NCI-H1092 treated with DMSO at 0.1 percent for 48 hours (cell line): ENCODE data around the gene KREMEN2.
"Not testable (repeated sequence)": the region's sequence is repeated elsewhere in the genome, so short reads cannot be mapped to it uniquely, and the experiment has no call there.

Experiments used
- DNase-seq: peaks from one replicate; lab custom pipeline; 2025; lab: John Stamatoyannopoulos, UW

KREMEN2 gene

DNA sequence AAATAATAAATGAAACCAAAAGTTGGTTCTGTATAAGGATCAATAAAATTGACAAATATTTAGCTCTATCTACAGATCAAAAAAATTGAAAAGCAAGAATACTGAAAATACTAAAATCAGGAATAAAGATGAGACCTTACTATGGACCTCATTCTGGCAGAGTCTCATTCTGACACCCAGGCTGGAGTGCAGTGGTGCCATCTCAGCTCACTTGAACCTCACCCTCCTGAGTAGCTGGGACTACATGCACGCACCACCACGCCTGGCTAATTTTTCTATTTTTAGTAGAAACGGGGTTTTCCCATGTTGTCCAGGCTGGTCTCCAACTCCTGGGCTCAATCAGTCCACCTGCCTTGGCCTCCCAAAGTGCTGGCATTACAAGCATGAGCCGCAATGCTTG, 22.0 kb upstream of the KREMEN2 start:
- DNase-seq = no peak

DNA sequence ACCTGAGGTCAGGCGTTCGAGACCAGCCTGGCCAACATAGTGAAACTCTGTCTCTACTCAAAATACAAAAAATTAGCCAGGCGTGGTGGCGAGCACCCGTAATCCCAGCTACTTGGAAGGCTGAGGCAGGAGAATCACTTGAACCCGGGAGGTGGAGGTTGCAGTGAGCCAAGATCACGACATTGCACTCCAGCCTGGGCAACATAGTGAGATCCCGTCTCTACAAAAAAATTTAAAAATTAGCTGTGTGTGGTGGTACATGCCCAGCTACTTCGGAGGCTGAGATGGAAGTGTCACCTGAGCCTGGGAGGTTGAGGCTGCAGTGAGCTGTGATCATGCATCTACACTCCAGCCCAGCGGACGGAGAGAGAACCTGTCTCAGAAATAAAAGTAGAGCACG, 20.4 kb upstream of the KREMEN2 start:
- not testable (repeated sequence) for DNase-seq

DNA sequence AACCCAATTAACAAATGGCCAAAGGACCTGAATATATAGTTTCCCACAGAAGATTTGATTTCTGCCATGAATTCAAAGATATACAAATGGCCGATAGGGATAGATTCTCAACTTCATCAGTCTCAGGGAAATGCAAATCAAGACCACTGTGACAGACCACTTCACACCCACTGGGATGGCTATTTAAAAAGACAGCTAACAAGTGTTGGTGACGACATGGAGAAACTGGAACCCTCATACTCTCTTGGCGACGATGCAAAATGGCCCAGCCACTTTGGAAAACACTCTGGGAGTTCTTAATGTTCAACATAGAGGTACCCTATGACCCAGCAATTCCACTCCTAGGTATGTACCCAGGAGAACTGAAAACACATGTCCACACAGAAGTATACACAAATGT, 17.4 kb upstream of the KREMEN2 start:
- DNase-seq = no peak

DNA sequence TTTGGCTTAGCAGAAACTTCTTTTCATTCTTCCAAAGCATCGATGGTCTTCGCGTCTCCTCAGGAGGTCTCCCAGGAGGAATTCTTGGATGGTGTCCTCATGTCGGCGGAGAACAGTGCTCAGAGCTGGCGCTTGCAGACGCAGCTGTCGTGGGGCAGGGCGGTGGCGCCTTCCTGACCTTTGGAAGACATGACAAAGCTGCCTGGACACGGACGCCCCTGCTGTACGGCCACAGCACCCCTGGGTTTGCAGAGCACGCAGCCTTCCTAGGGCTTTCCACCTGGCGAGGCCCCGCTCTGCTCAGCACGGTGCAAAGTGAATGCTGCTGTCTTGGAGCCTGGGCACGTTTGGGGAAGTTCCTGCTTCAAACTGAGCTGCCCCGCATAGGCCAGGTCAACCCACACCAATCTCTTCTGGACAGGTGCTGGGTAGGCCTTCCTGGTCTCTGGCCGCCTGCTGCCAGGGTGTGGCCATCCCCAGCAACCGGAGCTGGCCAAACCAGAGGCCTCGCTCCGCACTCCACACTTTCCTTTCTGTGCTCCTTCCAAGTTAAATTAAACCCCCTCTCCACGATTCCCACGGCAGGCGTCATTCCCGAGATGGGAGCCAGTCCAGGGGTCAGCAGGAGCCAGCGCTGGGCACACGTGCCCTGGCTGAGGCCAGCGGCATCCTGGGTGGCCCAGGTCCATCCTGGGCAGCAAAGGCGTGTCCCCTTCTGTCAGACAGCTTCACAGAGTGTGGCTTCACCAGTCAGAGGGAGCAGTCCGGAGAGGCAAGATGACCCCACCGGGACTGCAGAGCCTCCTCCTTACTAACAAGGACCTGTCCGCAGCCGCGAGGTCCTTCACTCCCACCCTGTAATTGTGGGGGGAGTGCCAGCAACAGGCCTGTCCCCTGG, 15.0 kb upstream of the KREMEN2 start:
- DNase-seq = no peak

DNA sequence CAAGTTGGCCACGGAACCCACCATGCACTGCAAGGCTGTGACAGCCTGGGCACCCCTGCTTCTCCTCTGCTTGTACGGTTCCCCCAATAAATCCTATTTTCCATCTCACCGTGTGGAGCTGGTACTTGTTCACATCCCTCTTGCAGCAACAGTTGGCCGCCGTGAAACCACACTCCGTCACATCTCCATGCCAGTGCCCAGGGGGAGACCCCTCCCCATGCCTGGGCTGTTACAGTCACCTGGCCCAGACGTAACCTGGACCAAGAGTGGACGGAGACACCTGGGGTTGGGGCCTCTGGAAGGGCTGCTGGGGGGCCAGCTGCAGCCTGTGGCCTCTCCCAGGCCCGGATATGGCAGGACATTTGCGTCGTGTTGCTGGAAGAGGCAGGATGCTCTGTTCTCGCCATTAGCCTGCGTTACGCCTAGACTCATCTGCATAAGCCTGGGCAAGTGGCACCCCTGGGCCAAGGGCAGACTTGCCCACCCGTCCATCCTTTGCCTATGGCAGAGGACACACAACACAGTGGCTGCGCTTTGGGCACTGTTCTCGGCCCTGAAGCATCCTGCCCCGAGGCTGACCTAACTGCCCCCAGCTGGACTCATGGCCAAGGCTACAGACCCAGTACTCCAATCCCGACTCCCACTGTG, 14.2 kb upstream of the KREMEN2 start:
- DNase-seq = no peak

DNA sequence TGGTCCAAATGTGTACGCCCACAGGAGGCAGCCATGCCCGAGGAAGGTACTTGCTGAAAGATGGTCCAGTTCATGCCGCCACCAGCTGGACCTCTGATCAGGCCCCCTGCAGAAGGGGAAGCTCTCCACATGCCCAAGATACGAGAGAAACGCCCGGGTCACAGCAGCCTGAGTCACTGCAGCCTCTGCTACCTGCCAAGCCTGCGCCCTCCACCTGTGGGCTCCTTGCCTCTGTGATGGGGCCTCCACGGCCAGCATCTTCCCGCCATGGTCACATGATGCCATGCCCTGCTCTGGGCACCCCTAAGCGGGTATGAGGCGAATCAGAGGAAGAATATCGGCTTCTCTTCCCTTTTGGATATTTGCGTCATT, 13.7 kb upstream of the KREMEN2 start:
- DNase-seq = no peak

DNA sequence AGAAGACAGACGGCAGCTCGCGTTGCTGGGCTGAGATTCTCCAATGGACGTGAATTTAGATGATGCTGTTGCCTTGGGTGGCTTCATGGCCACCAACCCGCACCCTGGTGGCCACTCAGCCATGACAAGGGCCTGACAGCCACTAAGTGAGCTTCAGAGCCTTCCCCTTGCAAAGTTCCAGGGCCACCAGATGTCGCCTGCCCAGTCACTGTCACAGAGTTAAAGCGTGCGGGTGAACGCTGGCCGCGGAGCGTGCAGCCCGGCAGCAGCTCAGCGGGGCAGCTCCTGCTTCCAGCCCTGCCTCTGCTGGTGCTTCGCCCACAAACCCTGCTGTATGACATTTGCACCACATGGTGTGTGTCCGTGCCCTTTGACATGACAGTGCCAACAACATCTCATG, 13.3 kb upstream of the KREMEN2 start:
- DNase-seq = no peak

DNA sequence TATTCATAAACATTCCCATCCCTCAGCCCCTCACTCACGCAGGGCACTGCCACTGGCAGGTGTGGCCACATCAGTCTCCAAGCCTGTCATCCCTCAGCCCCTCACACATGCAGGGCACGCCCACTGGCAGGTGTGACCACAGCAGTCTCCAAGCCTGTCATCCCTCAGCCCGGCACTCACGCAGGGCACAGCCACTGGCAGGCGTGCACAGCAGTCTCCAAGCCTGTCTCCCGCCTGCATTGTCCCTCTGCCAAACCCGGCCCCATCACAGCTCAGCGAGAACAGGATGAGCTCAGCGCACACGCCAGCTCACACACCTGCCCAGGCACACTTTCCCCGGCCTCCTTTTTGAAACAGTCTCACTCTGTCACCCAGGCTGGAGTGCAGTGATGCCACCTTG, 11.4 kb upstream of the KREMEN2 start:
- peak; percentile 46 for DNase-seq

DNA sequence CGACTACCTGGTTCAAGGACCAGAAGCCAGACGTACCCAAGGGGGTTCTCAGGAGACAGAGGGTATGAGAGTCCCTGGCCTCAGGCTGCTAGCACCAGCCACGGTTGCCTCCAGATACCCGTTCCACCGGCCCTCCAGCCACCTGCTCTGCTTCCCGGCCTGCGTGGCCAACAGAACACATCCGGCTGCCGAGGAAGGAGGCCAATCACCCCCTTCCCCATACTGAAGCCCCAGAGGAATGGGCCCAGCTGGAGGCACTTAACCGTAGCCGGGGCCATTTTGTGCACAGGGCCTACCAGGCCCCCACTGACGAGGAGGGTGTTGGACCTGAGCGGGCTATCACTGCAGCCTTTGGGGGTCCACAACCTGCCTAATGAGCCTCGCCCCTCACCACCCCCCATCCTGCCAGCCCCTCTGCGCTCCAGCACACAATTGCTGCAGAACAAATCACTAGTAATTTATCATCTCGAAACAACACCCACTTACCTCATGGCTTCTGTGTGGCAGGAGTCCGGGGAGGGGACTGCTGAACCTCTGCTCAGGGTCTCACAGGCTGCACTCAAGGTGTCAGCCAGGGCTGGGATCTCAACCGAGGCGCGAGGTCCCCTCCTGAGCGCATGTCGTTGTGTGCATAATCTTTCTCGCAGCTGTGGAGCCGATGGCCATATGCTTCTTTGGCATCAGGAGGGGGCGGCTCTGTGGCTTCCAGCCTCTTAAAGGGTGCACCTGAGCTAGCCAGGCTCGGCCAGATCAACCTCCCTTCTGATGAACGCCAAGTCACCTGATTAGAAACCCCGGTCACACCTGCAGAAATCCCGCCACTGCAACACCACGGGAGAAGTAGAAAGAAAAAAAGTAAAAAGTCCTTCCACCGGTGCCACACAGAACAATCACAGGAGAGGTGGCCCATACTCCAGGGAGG, 10.1 kb upstream of the KREMEN2 start:
- DNase-seq = peak; percentile 24

DNA sequence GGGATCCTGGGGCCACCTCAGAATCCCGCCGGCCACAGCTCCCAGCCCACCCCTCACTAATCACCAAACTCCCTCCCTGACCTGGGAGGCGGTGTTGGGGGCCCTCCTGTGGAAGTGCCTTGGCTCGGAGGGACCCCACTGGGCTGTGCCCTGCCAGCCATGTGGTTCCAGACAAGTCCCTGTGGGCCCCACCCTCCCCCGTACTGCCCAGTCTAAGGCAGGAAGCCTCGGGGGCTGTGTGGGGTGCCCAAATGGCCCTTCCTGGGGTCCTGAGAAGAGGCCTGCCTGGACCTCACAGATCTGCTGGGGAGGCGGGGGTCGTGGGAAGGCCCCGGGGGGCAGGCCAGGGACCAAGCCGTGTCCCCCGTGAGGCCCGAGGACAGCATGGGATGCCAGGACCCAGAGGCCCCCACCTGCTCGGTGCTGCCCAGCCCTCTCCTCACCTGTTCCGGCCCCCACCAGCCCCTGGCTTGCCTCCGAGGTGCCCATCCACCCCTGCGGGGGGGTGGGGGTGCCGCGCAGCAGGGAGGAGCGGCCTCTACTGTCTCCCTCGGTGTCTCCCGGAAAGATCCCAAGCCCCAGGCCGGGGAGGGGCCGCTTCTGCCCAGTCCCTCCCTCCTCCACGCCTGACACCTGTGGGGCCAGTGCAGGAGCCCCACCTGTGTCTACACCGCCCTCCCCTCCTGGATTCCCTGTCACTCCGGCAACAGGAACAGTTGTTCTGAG, 9.3 kb upstream of the KREMEN2 start:
- no peak for DNase-seq

DNA sequence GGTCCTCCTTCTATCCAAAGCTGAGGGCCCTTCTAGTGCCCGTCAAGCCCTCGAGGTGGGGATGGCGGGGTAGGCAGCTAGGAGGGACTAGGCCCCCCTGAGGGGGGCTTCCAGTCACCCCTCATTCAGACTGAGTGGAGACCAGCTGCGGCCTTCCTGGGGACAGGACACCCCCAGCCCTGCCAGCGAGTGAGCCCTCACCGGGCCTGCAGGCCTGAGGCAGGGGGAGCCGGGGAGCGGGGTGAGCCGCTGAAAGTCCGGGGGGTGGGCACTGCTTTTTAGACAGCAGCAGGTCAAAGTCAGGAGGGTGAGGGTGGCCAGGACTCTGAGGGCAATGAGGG, 8.7 kb upstream of the KREMEN2 start:
- DNase-seq = no peak

DNA sequence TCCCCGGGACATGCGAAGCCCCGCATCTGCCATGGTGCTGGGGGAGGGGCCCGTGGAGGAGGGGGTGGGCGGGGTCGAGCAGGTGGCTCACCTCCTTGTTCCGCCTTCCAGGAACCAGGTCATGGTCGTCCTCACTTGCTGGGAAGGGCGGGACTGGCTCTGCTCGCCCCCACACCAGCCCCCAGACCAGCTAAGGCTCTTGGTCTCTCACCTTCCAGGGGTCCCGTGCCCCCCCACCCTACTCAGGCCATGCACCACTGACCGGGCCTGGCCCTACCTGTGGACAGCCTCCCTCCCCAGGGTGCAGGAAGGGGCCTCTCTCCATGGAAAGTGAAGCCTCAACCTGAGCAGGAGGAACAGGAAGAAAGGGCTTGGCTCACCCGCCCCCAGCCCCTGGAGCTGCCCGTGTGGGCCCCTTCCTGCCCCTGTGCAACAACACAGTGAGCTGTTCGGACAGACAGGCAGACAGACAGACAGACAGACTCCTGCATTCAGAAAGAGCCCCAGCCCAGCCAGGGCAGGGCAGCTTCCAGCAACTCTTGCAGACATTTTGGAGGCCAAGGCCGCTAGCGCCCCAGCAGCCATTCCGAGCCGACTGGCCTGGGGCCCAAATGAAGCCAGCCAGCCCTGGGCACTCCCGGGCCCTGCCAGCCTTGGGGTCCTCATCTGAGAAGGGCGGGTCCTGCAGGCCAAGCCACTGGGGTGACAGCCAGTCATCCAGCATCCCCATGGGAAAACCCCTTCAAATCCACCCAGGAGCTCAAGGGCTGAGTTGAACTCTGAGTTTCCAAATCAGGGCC, 8.1 kb upstream of the KREMEN2 start:
- no peak for DNase-seq

DNA sequence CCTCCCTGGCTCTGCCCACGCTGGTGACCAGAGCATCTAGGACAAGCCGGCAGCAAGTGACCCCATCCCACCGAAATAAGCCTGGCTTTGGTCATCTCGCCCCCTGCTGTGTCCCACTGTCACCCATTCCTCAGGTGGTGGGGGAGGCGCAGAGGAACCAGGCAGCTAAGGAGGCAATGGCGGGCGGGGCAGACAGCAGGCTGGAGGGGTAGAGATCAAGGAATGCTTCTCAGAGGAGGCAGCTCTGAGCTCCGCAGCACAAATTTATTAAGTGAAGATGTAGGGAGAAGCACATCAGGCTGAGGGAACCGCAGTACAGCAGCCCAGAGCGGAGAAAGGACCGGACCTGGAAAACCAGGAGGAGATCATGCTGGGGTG, 7.5 kb upstream of the KREMEN2 start:
- DNase-seq = no peak

DNA sequence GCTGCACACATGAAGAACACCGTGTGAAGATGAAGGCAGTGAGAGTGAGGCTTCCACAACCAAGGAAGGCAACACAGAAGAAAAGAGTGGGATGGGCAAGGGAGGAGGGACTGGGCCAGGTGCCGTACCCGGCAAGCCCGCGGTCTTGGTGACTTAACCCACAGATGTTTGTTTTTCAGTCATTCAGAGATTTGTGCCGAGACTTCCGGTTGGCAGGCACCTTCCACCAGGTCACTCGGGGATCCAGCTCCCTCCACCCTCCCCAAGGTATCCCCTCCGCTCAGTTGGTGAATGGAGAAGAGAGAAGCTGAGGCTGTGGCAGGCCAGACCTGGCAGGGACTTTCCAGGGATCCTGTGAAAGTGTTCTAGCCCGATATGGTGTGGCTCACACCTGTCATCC, 4.9 kb upstream of the KREMEN2 start:
- no peak for DNase-seq

DNA sequence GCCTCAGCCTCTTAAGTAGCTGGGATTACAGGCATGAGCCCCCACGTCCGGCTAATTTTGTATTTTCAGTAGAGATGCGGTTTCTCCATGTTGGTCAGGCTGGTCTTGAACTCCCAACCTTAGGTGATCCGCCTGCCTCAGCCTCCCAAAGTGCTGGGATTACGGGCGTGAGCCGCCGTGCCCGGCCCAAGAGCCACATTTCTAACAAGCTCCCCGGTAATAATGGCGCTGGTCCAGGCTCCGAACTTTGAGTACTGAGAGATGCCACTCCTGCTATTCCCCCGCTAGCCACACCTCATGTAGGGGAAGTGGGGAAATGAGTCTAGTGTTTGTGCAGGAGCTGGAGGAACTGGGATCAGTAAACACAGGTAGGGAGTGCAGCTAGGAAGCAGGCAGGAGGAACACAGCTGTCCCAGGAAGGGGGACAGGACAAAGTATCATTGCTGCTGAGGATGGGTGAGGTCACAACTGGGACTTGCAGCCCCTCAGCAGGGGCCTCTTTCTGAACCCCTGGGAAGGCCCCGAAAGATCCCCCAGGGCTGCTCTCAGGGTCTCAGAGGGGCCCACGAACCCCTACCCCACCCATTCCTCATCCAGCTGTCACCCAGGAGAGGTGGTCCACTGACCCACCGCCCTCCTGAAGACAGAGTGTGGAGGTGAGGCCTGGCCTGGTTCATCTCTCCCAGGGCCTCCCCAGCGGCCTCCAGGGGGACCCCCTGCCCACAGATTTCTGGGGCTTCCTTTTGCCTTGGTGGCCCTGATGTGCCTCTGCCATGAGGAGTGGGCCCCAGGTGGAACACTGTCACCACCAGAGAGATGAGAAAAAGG, 3.7 kb upstream of the KREMEN2 start:
- DNase-seq = no peak

DNA sequence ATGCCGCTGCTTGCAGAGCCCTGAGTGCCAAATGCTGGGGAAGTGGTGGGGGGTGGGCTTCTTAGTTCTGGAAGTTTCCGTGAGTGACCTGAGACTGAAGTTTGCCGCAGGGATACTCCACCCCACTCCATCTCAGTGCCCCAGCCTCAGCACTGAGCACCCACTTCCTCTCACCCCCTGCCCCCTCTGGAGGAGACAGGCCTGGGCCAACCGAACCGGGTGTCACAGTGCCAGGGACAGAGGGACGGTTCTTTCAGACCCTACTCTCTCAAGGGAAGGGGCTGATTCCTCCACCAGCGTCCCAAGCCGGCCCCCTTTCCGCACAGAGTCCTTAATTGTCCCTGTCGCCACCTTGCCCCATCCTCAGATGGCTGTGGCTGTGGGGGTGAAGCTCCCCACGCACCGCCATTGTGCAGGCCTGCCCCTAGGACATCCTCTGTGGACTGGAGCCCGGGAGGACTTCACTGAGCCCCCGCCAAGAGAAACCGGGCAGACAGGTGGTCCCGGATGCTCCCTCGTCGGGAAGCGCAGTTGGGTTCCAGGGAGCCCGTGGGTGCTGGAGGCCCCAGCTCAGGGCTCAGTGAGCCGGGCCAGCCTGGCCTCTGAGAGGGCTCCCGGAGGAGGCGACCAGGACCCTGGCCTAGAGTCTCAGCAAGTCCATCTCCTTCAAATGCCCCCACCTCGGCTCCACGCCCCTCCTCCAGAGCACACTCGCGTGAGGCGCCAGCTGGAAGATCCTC, 1.6 kb upstream of the KREMEN2 start:
- no peak for DNase-seq

DNA sequence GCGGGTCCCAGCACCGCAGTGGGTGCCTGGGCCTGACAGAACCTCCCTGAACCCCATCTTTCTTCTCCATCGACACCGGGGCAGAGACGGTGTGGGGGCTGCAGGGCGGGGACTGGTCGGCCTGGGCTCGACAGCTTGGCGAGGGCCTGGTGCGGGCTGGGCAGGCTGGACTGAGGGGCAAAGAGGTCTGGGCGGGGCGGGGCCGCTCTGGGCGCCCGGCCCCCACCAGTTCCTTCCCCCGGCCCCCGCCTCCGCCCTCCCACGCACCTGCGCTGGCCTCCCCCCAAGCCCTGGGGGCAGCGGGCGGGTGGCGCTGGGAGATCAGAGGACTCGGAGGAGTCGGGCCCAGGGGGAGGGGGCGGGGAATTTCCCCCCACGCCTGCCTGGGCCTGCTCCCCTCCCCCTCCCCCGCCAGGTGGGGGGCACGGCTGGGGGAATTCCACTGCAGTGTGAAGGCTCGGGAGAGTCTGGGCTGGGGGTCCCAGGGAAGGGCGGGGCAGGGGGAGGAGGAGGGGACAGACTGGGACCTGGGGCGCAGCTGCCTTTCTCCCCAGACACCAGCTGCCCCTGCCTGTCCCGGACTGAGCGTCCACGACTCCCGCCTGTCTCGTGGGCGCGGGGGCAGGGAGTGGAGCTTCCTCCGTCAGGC, 877 bp upstream of the KREMEN2 start:
- DNase-seq = no peak

DNA sequence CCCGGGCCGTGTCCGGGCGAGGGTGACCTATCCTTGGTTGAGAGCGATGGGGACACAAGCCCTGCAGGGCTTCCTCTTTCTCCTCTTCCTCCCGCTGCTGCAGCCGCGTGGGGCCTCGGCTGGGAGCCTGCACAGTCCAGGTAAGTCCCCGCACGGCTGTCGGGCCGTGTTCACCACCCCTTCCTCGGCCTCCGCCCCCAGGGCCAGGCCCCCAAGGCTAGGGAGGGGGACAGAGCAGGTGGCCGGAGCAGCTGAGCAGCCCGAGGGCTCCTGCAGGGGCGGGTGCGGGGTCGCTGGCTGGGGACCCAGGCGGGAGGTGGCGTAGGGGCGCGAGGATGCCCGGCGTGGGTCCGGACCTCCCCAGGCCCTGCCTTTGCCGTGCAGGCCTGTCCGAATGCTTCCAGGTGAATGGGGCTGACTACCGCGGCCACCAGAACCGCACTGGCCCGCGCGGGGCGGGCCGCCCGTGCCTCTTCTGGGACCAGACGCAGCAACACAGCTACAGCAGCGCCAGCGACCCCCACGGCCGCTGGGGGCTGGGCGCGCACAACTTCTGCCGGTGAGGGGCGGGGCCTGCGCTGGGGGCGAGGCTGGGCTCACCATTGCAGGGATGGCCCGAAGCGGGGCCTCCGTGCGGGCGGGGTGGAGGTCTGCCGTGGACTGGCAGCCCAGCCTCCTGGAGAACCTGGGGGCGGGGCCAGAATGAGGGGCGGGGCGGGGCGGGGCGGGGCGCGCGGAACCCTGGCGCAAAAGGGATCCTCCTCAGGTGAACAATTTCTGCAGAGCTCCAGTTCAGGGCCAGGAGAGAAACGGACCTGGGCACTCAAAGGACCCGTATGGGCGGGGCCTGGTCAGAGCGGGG, 631 bp downstream of the KREMEN2 start:
- DNase-seq = no peak
